ENCODE results near the gene ZFAND4. TPM values are rescaled to one million over a fixed set of nuclear protein-coding genes. Genes with fewer than 3 reads are reported as not detected.

ZFAND4 gene
- total and polyA plus RNA-seq, 9 of the 15 experiments (the other 6 are each of a cell fraction or from before 2014, with no cell fraction given): 0.42 to 3.0 (median 1.5) TPM

- no peak overlapping the region for H3K4me3 ChIP-seq
- no peak overlapping the region for H3K27ac ChIP-seq (ENCODE audit: extremely low read depth, low read depth, low read length)
- DNase-seq (ENCODE audit: extremely low read depth in 1 of 4, low spot score in 3 of 4): no peak
- H3K36me3 ChIP-seq (ENCODE audit: control insufficient read depth, insufficient read depth, low read length): no peaks in the 10 kb centered on the region
- no peaks in the 10 kb centered on the region for H3K4me1 ChIP-seq (replicated peaks in 1 of 2; ENCODE audit: control insufficient read depth in 2 of 2, insufficient read depth in 2 of 2, low read length in 2 of 2)
- no peaks in the 10 kb centered on the region for H3K27me3 ChIP-seq (ENCODE audit: control insufficient read depth in 2 of 2, insufficient read depth in 2 of 2, low read length in 2 of 2)
- ChIA-PET POLR2A (interaction anchor here (1.9 kb wide), 1 partner anchor 18 kb away, joined by 8 read pairs; the partner anchor contains the start of gene ZFAND4), CTCF (ENCODE audit: low intra/inter-chr PET ratio) (no interaction called here)
- H4K20me1 ChIP-seq (replicated peaks; ENCODE audit: control insufficient read depth, insufficient read depth, low read length): no peaks in the 10 kb centered on the region
- 44% methylated on average over 2 of the region's 2 CpGs for WGBS (ENCODE audit: insufficient coverage, low coverage, missing lambda C conversion rate)
- H3K9ac ChIP-seq (ENCODE audit: insufficient read depth in 1 of 2, low read depth in 2 of 2, low read length in 2 of 2): no peak overlapping the region
- in situ Hi-C loops (cut with MboI): no loop called here
- ATAC-seq: no peak
- FAIRE-seq: no peak
- intact Hi-C loops (cut with micrococcal nuclease): no loop called here
- BruUV-seq (replicated peaks): no TSS peak
- no peak overlapping the region for H3K4me2 ChIP-seq (ENCODE audit: insufficient read depth, low read length)
- H2AFZ ChIP-seq (ENCODE audit: low read depth, low read length): no peak overlapping the region
- no peaks in the 10 kb centered on the region for H3K9me1 ChIP-seq (ENCODE audit: control insufficient read depth, insufficient read depth, low read length)
- H3K9me3 ChIP-seq (replicated peaks; ENCODE audit: control insufficient read depth, insufficient read depth, low read depth, low read length): no peaks in the 10 kb centered on the region
- no peak for TF ChIP-seq SFPQ (IDR thresholded peaks at IDR 0.05; ENCODE audit: low read depth, low read length)
- no peak for TF ChIP-seq MAFG (tag; conservative IDR thresholded peaks at IDR 0.05)
- TF ChIP-seq ZNF586 (CRISPR knock-in tag; conservative IDR thresholded peaks at IDR 0.05): no peak
- no peak for TF ChIP-seq CTBP1 (IDR thresholded peaks at IDR 0.05; ENCODE audit: borderline replicate concordance)
- no peak for TF ChIP-seq ARID2 (IDR thresholded peaks at IDR 0.05)
- no peak for TF ChIP-seq SMARCC2 (IDR thresholded peaks at IDR 0.05; ENCODE audit: low read depth)
- TF ChIP-seq ZNF140 (CRISPR knock-in tag; IDR thresholded peaks at IDR 0.05): no peak
- no peak for TF ChIP-seq TEAD2 (tag; IDR thresholded peaks at IDR 0.05)
- TF ChIP-seq RAD21 (CRISPR knock-in tag; conservative IDR thresholded peaks at IDR 0.05 in 1 of 2, IDR thresholded peaks at IDR 0.05 in 1 of 2): no peak
- TF ChIP-seq LCOR (CRISPR knock-in tag; IDR thresholded peaks at IDR 0.05): no peak
- TF ChIP-seq ZBTB26 (CRISPR knock-in tag; IDR thresholded peaks at IDR 0.05): no peak
- TF ChIP-seq POLR2AphosphoS2 (IDR thresholded peaks at IDR 0.05; ENCODE audit: low read length): no peak
- no peaks in the 10 kb centered on the region for H3K79me2 ChIP-seq (ENCODE audit: control insufficient read depth, insufficient read depth, low read length)
These were observed 19.1 kb downstream of the ZFAND4 start for GRCh38 chr10:45653454-45653853.
